Spleen (tissue), 11 donors: Measurements from ENCODE around the gene APBB2. TPM values are rescaled to one million over a fixed set of nuclear protein-coding genes. Genes with fewer than 3 reads are reported as not detected.

Experiments used
- DNase-seq: peaks from one replicate; pipeline ENCODE4 v3.0.0-alpha.2; 2020
- H3K27ac ChIP-seq, 8 donors: fragments of 200-600 bp; sonication (generic) in 7 of 8; 1 replicate in 4 of 8; 2 replicates in 4 of 8; pipeline versions ENCODE4 v1.5.0 to v1.8.0; 2016 to 2021; ENCODE audit warnings: inconsistent platforms in 4 of 8, mild to moderate bottlenecking in 4 of 8, moderate library complexity in 1 of 8
- H3K27me3 ChIP-seq, 7 donors: fragments of 200-600 bp; sonication (generic) in 6 of 7; replicated peaks in 1 of 7; 1 replicate in 4 of 7; 2 replicates in 3 of 7; pipeline versions ENCODE4 v1.5.0 to v1.8.0; 2016 to 2021; ENCODE audit warnings: inconsistent platforms in 3 of 7, mild to moderate bottlenecking in 1 of 7
- H3K36me3 ChIP-seq, 6 donors: fragments of 200-600 bp; sonication (generic) in 5 of 6; 1 replicate in 4 of 6; 2 replicates in 2 of 6; pipeline versions ENCODE4 v1.5.0 to v1.8.0; 2016 to 2021; ENCODE audit warnings: inconsistent platforms in 2 of 6
- H3K4me1 ChIP-seq, 6 donors: fragments of 200-600 bp; sonication (generic) in 5 of 6; 1 replicate in 3 of 6; 2 replicates in 3 of 6; pipeline versions ENCODE4 v1.5.0 to v1.8.0; 2016 to 2021; ENCODE audit warnings: inconsistent platforms in 3 of 6
- H3K4me3 ChIP-seq, 8 donors: fragments of 200-600 bp; sonication (generic) in 7 of 8; 1 replicate in 4 of 8; 2 replicates in 4 of 8; pipeline versions ENCODE4 v1.5.0 to v1.8.0; 2016 to 2021; ENCODE audit warnings: inconsistent platforms in 4 of 8, mild to moderate bottlenecking in 4 of 8, moderate library complexity in 2 of 8
- H3K9me3 ChIP-seq, 8 donors: fragments of 200-600 bp; sonication (generic) in 7 of 8; 1 replicate in 4 of 8; 2 replicates in 4 of 8; pipeline versions ENCODE4 v1.5.0 to v1.8.0; 2016 to 2021; ENCODE audit warnings: inconsistent platforms in 4 of 8
- POLR2A ChIP-seq, 3 donors: fragments of 450-650 bp; IDR thresholded peaks; one replicate each; pipeline ENCODE4 v1.5.1; 2017; ENCODE audit warnings: antibody characterized with exemption in 3 of 3, mild to moderate bottlenecking in 1 of 3
- POLR2AphosphoS5 ChIP-seq, 3 donors: sonication (generic); formaldehyde crosslinking; IDR thresholded peaks; one replicate each; pipeline ENCODE4 v1.5.1; 2017; ENCODE audit warnings: antibody characterized with exemption in 3 of 3
- WGBS, 5 donors: extraction: QIAGEN DNeasy Blood & Tissue Kit in 3 of 5; methylation state at CpG; one replicate each; pipeline versions ENCODE4 v1.1.5 to v1.1.7; 2013 to 2018; 5-methylcytosine and 5-hydroxymethylcytosine counted together
- intact Hi-C: fragments of 100-400 bp; cut with DNase I; formaldehyde crosslinking; loops from one replicate; pipeline ENCODE4 v1.15.0; 2023; ENCODE audit warnings: low total_unique reads
- polyA plus RNA-seq, 3 donors: library from polyadenylated mRNA; stranded (reverse); fragments of 200-250 nt; gene quantifications; one replicate each; pipeline ENCODE4 v1.2.1, GENCODE V29; 2013
- total RNA-seq, 7 donors: library from RNA; depleted of rRNA in 3 of 7; stranded (reverse); fragments of >200 nt in 3 of 7; fragmentation: NEBNext Ultra II Directional in 4 of 7; extraction: Animal tissue kit (Norgen Biotek cat#: 25700) in 4 of 7; gene quantifications; one replicate each; pipeline versions ENCODE4 v1.1.0 to v1.2.1, GENCODE V29; 2016 to 2021
- TF ChIP-seq, protein P1 (sequence below), 11 experiments: fragments of 200-600 bp in 7 of 11; fragments of 450-650 bp in 4 of 11; sonication (generic) in 4 of 11; IDR thresholded peaks in 8 of 11; conservative IDR thresholded peaks in 3 of 11; 1 replicate in 7 of 11; 2 replicates in 4 of 11; pipeline versions ENCODE4 v1.4.0 to v1.8.0; 2016 to 2021; ENCODE audit warnings: antibody characterized with exemption in 11 of 11, inconsistent platforms in 4 of 11, mild to moderate bottlenecking in 1 of 11
- donor health status: healthy with polysubstance abuse.
- donor health status: DM: no; HTN: no; CAD: no; lungs with moderate emphysema.
- donor health status: DM: no; HTN: no; CAD: no.
- donor health status: Bipolar disorder and iron deficiency.
- donor health status: healthy.
- donor health status: DM: no; HTN: no; CAD: no.
- donor health status: DM: yes; HTN: yes; CAD: no.

Gene APBB2
- total and polyA plus RNA-seq, 10 donors = 4.0 to 115 (median 76.7) TPM

DNA sequence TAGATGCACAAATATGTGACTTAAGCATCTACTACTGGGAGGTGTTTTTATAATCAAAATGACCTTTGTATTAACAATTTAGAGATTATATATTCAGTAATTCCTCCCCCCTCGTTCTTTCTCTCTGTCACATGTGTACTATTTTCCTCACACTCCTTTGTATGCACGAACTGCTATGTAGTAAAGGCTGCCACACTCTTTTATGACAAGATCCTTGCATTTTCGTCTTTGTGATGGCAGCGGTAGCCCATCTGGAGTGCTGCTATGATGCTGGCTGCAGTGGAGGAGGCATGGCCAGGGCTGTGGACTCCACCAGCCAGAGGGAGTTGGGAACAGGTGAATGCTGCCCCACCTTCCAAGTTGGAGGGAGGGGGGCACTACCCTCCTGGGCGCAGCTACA lies 248.3 kb downstream of the APBB2 start:
- no peaks in the 10 kb centered on the region for H3K4me1 ChIP-seq
- H3K9me3 ChIP-seq = peaks cover 0 to 5% (median 0%) of the 10 kb centered on the region in 8 donors
- no peaks in the 10 kb centered on the region for H3K36me3 ChIP-seq
- TF ChIP-seq, protein P1, sequence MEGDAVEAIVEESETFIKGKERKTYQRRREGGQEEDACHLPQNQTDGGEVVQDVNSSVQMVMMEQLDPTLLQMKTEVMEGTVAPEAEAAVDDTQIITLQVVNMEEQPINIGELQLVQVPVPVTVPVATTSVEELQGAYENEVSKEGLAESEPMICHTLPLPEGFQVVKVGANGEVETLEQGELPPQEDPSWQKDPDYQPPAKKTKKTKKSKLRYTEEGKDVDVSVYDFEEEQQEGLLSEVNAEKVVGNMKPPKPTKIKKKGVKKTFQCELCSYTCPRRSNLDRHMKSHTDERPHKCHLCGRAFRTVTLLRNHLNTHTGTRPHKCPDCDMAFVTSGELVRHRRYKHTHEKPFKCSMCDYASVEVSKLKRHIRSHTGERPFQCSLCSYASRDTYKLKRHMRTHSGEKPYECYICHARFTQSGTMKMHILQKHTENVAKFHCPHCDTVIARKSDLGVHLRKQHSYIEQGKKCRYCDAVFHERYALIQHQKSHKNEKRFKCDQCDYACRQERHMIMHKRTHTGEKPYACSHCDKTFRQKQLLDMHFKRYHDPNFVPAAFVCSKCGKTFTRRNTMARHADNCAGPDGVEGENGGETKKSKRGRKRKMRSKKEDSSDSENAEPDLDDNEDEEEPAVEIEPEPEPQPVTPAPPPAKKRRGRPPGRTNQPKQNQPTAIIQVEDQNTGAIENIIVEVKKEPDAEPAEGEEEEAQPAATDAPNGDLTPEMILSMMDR (IDR thresholded peaks at IDR 0.05 in 8 of 11, conservative IDR thresholded peaks at IDR 0.05 in 3 of 11) = no peak
- TF ChIP-seq POLR2A (IDR thresholded peaks at IDR 0.05) (no peak), POLR2AphosphoS5 (IDR thresholded peaks at IDR 0.05) (no peak)
- no peak for DNase-seq
- no peak overlapping the region for H3K27ac ChIP-seq
- intact Hi-C loops = no loop called here
- H3K4me3 ChIP-seq = no peak overlapping the region
- no peaks in the 10 kb centered on the region for H3K27me3 ChIP-seq
- 74 to 93% (median 88%) methylated on average over 4 to 5 of the region's 5 CpGs for WGBS, 5 donors

DNA sequence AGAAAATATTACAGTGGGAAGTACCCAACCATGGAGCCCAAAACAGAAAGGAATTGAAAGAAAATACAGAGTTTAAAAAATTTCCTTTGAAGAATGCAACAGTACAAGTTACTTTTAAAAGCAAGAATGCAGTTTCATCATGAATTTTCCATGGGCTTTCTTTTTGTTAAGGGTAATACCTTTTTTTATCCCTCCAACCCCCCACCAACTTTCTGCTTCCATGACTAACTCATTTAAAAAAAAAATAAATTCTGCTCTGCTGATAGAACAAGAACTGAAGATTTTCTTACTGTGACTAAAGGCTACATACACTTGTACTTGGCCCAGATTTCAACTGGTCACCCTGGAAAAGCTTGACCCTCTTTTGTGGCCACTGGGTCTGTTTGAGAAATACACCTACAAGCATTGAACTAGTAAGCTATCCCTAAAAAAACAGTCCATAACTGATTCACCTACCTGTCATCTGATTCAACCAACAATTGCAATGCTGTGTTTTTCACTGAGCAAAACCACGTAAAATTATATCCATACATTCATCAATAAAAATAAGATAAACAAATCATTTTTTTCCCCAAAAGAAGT lies 250.4 kb downstream of the APBB2 start:
- DNase-seq = no peak
- WGBS, 5 donors = 86 to 100% (median 96%) methylated on average over 1 of the region's 1 CpG
- Histone ChIP-seq H3K27ac (no peak overlapping the region), H3K9me3 (peaks cover 0 to 5% (median 1%) of the 10 kb centered on the region in 8 donors), H3K4me1 (no peaks in the 10 kb centered on the region), H3K36me3 (no peaks in the 10 kb centered on the region), H3K27me3 (no peaks in the 10 kb centered on the region), H3K4me3 (no peak overlapping the region)
- intact Hi-C loops = no loop called here
- no peak for TF ChIP-seq POLR2A (IDR thresholded peaks at IDR 0.05)
- TF ChIP-seq, protein P1 (IDR thresholded peaks at IDR 0.05 in 8 of 11, conservative IDR thresholded peaks at IDR 0.05 in 3 of 11) = no peak
- TF ChIP-seq POLR2AphosphoS5 (IDR thresholded peaks at IDR 0.05) = no peak

DNA sequence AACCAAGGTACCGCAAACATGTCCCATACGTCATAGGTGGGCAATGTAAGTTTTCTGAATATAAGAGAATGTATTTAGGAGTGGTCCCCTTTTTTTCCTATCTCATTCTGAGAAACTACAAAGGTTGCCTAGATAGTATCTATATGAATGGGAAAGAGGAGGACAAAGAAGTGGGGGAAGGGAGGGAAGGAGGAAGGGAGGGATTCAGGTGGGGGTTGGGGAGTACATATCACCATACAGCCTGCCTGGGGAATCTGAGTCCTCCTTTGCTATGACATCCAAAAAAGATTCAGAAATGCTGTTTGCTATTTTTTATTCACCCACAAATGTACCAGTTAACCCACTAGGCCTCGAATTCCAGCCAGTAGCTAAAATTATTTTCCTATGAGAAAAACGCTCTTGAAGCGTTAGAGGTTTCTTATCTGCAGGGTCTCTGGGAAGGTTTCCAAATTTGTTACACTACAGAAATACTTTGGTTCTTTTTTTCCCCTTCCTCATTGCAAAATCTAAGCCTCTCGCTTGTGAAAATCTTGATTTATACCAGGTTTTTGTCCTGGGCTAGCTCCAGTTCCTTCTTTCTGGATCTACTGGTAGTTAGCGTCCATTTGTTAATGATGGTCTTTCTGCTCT lies 251.7 kb downstream of the APBB2 start:
- intact Hi-C loops = no loop called here
- H3K4me1 ChIP-seq = no peaks in the 10 kb centered on the region
- peaks cover 0 to 5% (median 1%) of the 10 kb centered on the region in 8 donors for H3K9me3 ChIP-seq
- H3K27ac ChIP-seq = no peak overlapping the region
- 63 to 86% (median 71%) methylated on average over 7 of the region's 7 CpGs for WGBS, 5 donors
- no peak overlapping the region for H3K4me3 ChIP-seq
- no peak for DNase-seq
- H3K27me3 ChIP-seq = no peaks in the 10 kb centered on the region
- no peak for TF ChIP-seq POLR2AphosphoS5 (IDR thresholded peaks at IDR 0.05)
- H3K36me3 ChIP-seq = no peaks in the 10 kb centered on the region

DNA sequence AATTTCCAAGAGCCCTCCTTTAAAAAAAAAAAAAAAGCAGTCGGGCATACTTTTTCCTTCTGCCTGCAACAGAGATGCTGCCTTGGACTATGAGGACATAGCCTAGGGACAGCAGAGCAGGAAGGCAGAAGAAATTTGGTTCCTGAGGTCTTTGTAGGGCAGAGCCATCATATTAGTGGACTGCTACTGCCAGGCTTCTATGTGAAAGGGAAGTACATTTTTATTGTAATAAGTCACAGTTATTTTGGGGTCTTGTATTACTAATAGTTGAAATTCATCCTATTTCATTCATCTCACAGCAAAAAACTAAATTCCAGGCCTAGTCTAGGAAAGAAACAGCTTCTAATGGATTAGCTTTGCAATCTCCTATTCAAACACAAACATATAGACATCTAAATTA lies 253.4 kb downstream of the APBB2 start:
- 94 to 100% (median 97%) methylated on average over 1 of the region's 1 CpG for WGBS, 5 donors
- no peak overlapping the region for H3K27ac ChIP-seq

More for the DNA sequence above, 253.4 kb downstream of the APBB2 start:
- TF ChIP-seq POLR2A (IDR thresholded peaks at IDR 0.05) (no peak), POLR2AphosphoS5 (IDR thresholded peaks at IDR 0.05) (no peak)
- TF ChIP-seq, protein P1 (IDR thresholded peaks at IDR 0.05 in 8 of 11, conservative IDR thresholded peaks at IDR 0.05 in 3 of 11) = no peak
- H3K9me3 ChIP-seq = peaks cover 0 to 5% (median 0%) of the 10 kb centered on the region in 8 donors
- no peaks in the 10 kb centered on the region for H3K27me3 ChIP-seq
- H3K4me1 ChIP-seq = no peaks in the 10 kb centered on the region
- no peak overlapping the region for H3K4me3 ChIP-seq
- intact Hi-C loops = no loop called here
- DNase-seq = no peak
- H3K36me3 ChIP-seq = no peaks in the 10 kb centered on the region
